ENCODE measurements around the gene PREP.

- TF ChIP-seq ZNF274 (IDR thresholded peaks at IDR 0.05; ENCODE audit: low read depth, low read length), result no peak
- TF ChIP-seq YY1 (IDR thresholded peaks at IDR 0.05; ENCODE audit: insufficient read depth, insufficient read length), result no peak
- TF ChIP-seq SUZ12 (IDR thresholded peaks at IDR 0.05; ENCODE audit: extremely low read depth, insufficient read depth, insufficient read length), result no peak
These were observed 142.7 kb downstream of the PREP start for GRCh38 chr6:105259913-105260889.

All from NT2/D1 (cell line).